Colonic mucosa (tissue), 4 donors: ENCODE measurements around the gene TECR. TPM values are rescaled to one million over a fixed set of nuclear protein-coding genes. Genes with fewer than 3 reads are reported as not detected.
A peak's percentile ranks its signal among the peaks of the same experiment; 100 is the strongest.

ENCODE experiments used
- DNase-seq: peaks from one replicate; pipeline ENCODE4 v3.0.0-alpha.2; 2020
- H3K27ac ChIP-seq: fragments of 200-600 bp; one replicate; pipeline ENCODE4 v1.8.0; 2021
- H3K27me3 ChIP-seq: fragments of 200-600 bp; one replicate; pipeline ENCODE4 v1.8.0; 2021
- H3K36me3 ChIP-seq: fragments of 200-600 bp; one replicate; pipeline ENCODE4 v1.8.0; 2021
- H3K4me1 ChIP-seq: fragments of 200-600 bp; one replicate; pipeline ENCODE4 v1.8.0; 2021; ENCODE audit warnings: mild to moderate bottlenecking
- H3K4me3 ChIP-seq: fragments of 200-600 bp; one replicate; pipeline ENCODE4 v1.8.0; 2021
- H3K9ac ChIP-seq, 2 donors: one replicate each; pipeline ENCODE4 v1.7.0; 2013; ENCODE audit warnings: control low read depth in 2 of 2, low read depth in 2 of 2, low read length in 2 of 2
- H3K9me3 ChIP-seq: fragments of 200-600 bp; one replicate; pipeline ENCODE4 v1.8.0; 2021
- CTCF ChIP-seq: fragments of 200-600 bp; IDR thresholded peaks from one replicate; pipeline ENCODE4 v1.8.0; 2022; ENCODE audit warnings: antibody characterized with exemption, mild to moderate bottlenecking
- intact Hi-C: fragments of 100-400 bp; cut with DNase I; formaldehyde crosslinking; loops from one replicate; pipeline ENCODE4 v1.14.1; 2022
- total RNA-seq, 2 donors: library from RNA; stranded (reverse); fragmentation: NEBNext Ultra II Directional in 1 of 2; extraction: Animal tissue kit (Norgen Biotek cat#: 25700) in 1 of 2; gene quantifications; one replicate each; pipeline ENCODE4 v1.2.1, GENCODE V29; 2021
- donor health status: healthy.
- donor health status: DM: no; HTN: no; CAD: no.
- donor health status: DM: no; HTN: no; CAD: no.

The TECR gene
- total RNA-seq, 2 donors from 2014 or later, result 136 to 201 TPM

GRCh38 chr19:14565298-14565679 lies 35.9 kb downstream of the TECR start:
- H3K36me3 ChIP-seq, result no peaks in the 10 kb centered on the region
- intact Hi-C loops, result no loop called here

GRCh38 chr19:14565765-14566711 lies 36.6 kb downstream of the TECR start:
- no peaks in the 10 kb centered on the region for H3K36me3 ChIP-seq

More at GRCh38 chr19:14565298-14565679, 35.9 kb downstream of the TECR start:
- peaks cover 1% of the 10 kb centered on the region for H3K4me1 ChIP-seq
- H3K4me3 ChIP-seq, result no peak overlapping the region
- TF ChIP-seq CTCF, result no peak
- no peak overlapping the region for H3K9ac ChIP-seq
- H3K9me3 ChIP-seq, result no peaks in the 10 kb centered on the region
- DNase-seq, result no peak
- H3K27ac ChIP-seq, result no peak overlapping the region
- no peaks in the 10 kb centered on the region for H3K27me3 ChIP-seq

GRCh38 chr19:14566712-14567077 lies 37.3 kb downstream of the TECR start:
- Histone ChIP-seq H3K27ac (no peak overlapping the region), H3K27me3 (no peaks in the 10 kb centered on the region), H3K4me3 (no peak overlapping the region), H3K9me3 (no peaks in the 10 kb centered on the region), H3K36me3 (no peaks in the 10 kb centered on the region), H3K9ac (no peak overlapping the region), H3K4me1 (peaks cover 11% of the 10 kb centered on the region)
- no peak for TF ChIP-seq CTCF
- intact Hi-C loops, result no loop called here
- no peak for DNase-seq

More at GRCh38 chr19:14565765-14566711, 36.6 kb downstream of the TECR start:
- H3K27ac ChIP-seq, result no peak overlapping the region
- H3K4me1 ChIP-seq, result peaks cover 9% of the 10 kb centered on the region
- no peaks in the 10 kb centered on the region for H3K27me3 ChIP-seq
- H3K9ac ChIP-seq, result no peak overlapping the region
- no peak for DNase-seq
- no peak overlapping the region for H3K4me3 ChIP-seq
- H3K9me3 ChIP-seq, result no peaks in the 10 kb centered on the region
- TF ChIP-seq CTCF, result no peak
- intact Hi-C loops, result no loop called here

- Histone ChIP-seq H3K4me1 (peaks cover 12% of the 10 kb centered on the region), H3K4me3 (no peak overlapping the region), H3K36me3 (no peaks in the 10 kb centered on the region), H3K9ac (no peak overlapping the region), H3K9me3 (no peaks in the 10 kb centered on the region), H3K27me3 (no peaks in the 10 kb centered on the region), H3K27ac (no peak overlapping the region)
- intact Hi-C loops, result no loop called here
- no peak for TF ChIP-seq CTCF
- no peak for DNase-seq
Measured at GRCh38 chr19:14567079-14567478, 37.7 kb downstream of the TECR start.

GRCh38 chr19:14570864-14571527 lies 41.6 kb downstream of the TECR start:
- TF ChIP-seq CTCF, result no peak
- Histone ChIP-seq H3K4me1 (peaks cover 15% of the 10 kb centered on the region), H3K4me3 (peak overlapping the region; percentile 89), H3K9me3 (no peaks in the 10 kb centered on the region), H3K9ac (peak overlapping the region; percentile 91 to 94), H3K27ac (no peak overlapping the region), H3K36me3 (no peaks in the 10 kb centered on the region), H3K27me3 (no peaks in the 10 kb centered on the region)
- intact Hi-C loops, result loop anchor here (5.0 kb wide), 2 partner anchors 116 to 316 kb away; partner anchors contain the start of gene OR7A17
- DNase-seq, result no peak
